Midbrain (tissue), 1 donor: ENCODE results near the gene CZIB.
A peak's percentile ranks its signal among the peaks of the same experiment; 100 is the strongest.
"Not testable (repeated sequence)": the region's sequence is repeated elsewhere in the genome, so short reads cannot be mapped to it uniquely, and the experiment has no call there.

Experiments
- DNase-seq: peaks from one replicate; lab custom pipeline; 2025; lab: John Stamatoyannopoulos, UW

The CZIB gene

GRCh38 chr1:53189061-53189460 is 31.4 kb downstream of the CZIB start:
- DNase-seq = no peak

GRCh38 chr1:53188099-53188498 is 32.3 kb downstream of the CZIB start:
- DNase-seq = no peak

GRCh38 chr1:53187401-53187800 is 33.0 kb downstream of the CZIB start:
- DNase-seq = no peak

- no peak for DNase-seq
Measured at GRCh38 chr1:53186533-53186932, 33.9 kb downstream of the CZIB start.

DNA sequence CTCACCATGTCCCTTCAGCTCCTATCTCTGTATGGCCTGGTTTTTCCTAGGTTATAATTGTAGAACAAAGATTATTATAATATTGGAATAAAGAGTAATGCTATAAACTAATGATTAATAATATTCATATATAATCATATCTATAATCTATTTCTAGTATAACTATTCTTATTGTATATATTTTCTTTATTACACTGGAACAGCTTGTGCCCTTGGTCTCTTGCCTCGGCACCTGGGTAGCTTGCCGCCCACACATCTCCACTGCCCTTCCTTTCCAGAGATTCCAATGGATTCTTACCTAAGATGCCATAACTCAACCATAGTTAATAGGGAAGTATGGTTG is 34.5 kb downstream of the CZIB start:
- DNase-seq = not testable (repeated sequence)

DNA sequence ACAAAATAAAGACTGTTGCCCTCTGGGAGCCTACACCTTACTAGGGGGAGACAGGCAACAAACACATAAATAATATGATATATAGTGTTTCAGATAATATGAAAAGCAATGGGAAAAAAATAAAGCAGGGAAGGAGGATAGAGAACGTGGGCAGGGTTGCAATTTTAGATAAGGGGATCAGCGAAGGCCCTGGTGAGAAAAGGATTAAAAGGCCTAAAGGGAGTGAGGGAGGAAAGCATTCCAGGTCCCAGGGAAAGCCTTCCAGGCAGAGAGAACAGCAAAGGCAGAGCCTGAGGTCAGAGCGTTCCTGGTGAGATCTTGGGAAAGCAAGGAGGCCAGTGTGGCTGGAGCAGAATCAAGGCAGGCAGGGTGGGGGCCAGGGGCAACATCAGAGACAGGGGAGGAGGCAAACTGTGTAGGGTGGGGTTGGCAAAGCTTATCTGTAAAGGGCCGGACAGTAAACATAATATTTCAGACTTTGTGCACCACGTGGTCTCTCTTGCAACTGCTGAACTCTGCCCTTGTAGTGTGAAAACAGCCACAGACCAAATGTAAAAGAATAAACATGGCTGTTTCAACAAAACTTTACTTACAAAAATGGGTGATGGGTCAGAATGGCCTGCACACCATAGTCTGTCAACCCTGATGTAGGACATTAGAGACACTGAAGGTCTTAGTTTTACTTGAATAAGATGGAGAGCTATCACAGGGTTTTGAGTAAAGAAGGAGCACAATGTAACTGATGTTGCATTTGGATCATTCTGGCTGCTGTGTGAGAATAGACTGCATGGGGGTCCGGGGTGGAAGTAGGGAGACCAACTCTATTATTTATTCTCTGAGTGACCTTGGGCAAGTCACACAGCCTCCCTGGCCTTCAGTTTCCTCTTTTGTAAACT is 37.1 kb downstream of the CZIB start:
- DNase-seq = no peak

- no peak for DNase-seq
Measured at GRCh38 chr1:53182716-53183094, 37.7 kb downstream of the CZIB start.

GRCh38 chr1:53182111-53182593 is 38.3 kb downstream of the CZIB start:
- DNase-seq = peak; percentile 58

DNA sequence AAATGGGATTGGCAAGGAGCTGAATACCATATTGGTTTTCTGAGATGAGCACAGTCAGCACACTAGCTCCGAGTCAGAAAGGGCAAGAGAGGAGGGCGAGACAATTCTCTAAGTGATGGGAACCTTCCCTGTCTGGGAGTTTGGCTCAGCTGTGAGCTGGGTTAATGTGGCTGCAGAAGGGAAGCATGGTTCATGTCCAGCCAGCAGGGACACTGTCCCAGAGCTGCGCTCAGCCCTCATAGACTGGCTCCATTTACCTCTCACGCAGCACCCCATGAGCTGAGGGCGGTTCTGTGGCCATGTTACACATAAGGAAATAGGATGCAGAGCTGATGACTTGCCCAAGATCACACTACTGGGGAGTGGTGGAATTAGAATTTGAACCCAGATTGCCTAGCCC is 39.5 kb downstream of the CZIB start:
- DNase-seq = no peak

DNA sequence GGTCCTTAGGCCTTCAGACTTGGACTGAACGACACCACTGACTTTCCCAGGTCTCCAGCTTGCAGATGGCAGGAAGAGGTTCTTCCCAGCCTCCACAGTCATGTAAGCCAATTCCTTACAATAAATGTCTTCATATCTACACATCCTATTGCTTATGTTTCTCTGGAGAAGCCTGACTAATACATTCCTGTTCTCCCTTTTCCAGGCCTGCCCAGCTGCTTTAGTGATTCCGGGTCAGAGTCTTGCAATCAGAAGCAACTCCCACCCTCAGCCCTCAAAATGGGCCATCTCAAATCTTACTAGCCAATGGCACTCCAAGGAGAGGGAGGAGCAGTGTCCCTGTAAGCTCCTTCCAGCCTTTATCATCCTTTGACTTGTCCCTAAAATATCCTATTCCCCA is 40.2 kb downstream of the CZIB start:
- no peak for DNase-seq

DNA sequence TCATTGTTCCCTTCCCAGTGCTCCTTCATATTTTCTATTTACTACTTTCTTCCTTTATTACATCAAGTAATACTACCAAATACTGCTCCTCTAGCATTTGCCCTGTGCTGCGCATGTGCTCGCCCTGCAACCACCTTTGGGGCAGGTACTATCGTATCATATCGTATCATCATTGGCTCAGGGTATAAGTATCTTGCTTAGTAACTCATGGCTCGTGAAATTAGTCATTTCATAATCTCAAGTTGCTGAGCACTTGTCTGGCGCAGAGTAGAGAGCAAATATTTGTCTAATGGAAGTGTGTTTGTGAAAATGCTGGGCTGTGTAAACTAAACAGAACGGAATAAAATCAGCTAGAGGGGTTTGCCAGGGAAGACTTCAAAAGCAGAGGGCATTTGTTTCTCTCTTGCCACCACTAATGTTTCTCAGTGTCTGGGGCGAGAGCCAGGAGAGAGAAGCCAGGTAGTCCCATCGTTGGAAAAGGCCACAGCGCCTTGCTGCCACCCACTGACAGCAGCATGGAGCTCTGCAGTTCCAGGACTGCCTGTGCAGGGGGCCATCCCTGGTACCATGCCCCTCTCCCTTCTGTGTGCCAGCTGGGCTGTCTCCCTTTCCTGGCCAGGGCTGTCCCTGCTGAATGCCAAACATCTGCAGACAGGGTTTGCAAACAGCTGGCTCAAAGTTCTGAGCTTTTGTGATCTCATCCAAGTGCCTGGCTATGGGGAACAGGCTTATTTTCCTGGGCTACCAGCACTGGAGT is 43.8 kb downstream of the CZIB start:
- no peak for DNase-seq

DNA sequence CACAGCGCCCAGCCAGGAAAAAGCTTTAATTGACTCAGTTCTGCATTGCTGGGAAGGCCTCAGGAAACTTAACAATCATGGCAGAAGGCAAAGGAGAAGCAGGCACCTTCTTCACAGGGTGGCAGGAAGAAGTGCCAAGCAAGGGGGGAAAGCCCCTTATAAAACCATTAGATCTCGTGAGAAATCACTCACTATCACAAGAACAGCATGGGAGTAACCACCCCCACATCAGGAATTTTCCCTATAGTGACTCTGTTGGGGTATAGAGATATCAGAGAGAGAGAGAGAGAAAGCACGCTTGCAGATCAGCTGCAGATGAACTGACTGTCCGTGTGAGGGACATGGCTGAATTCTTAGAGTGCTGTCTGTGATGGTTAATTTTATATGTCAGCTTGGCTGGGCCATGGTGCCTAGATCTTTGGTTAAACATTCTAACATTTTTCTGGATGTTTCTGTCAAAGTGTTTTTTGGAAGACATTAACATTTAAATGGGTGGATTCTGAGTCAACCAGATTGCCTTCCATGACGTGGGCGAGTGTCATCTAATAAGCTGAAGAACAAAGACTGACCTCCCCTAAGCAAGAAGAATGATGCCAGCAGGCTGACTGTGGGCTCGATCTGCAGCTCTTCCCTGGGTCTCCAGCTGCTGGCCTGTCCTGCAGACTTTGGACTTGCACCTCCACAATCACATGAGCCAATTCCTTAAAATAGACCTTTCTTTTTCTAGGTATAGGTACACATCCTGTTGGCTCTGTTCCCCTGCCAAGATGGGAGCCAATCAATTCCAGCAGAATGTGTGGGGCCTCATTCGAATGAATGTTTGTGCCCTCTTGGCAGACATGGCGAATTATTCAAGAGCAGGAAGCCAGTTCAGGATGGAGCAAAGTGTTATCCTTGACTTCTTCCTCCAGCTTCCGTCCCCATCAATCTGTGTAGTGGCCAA is 45.2 kb downstream of the CZIB start:
- DNase-seq = no peak

DNA sequence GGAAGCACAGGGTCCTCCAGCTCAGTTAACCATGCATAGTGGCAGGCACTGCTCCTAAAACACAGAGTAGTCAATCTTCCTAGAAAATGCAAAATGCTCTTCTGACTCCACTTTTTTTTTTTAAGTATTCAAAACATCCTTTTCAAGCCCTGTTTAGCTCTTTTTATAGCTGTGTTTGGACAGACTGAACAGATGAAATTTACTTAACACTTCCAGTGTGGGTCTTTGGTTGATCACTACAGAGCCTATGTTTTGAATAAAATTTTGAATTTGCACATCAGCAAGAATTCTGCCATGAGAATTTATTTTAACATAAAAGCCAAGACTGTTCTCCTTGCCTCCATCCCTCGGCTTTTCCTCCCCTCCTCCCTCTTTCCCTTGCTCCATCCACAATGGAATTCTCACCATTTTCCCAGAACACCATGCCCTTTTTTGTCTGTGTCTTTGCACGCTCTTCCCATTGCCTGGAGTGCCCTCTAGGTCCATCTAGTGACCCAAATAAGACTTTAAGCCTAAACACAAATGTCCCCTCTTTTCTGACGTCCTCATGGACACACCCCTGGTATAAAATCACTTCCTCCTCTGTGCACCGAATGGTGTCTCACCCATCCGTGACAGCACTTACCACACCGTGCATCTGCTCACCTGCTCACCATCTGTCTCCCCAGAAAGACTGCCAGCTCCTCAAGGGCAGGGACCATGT is 47.9 kb downstream of the CZIB start:
- DNase-seq = no peak

- no peak for DNase-seq
Measured at GRCh38 chr1:53166912-53167311, 53.5 kb downstream of the CZIB start.

- no peak for DNase-seq
Measured at GRCh38 chr1:53166366-53166765, 54.1 kb downstream of the CZIB start.

- no peak for DNase-seq
Measured at GRCh38 chr1:53165408-53165961, 54.9 kb downstream of the CZIB start.
